Aorta (tissue), 5 donors: ENCODE measurements around the gene CERK. TPM values are rescaled to one million over a fixed set of nuclear protein-coding genes. Genes with fewer than 3 reads are reported as not detected.

Source experiments
- ATAC-seq: fragments of 200-7000 bp; cut with Tn5 transposase; one replicate; pipeline ENCODE4 v1.9.1; 2022; ENCODE audit warnings: moderate library complexity; ENCODE audit not compliant: low FRiP score
- DNase-seq, 2 donors: peaks; one replicate each; pipeline ENCODE4 v3.0.0-alpha.2; 2020
- H3K27ac ChIP-seq, 2 donors: one replicate each; pipeline ENCODE4 v1.5.1; 2013; ENCODE audit warnings: low read length in 2 of 2, mild to moderate bottlenecking in 2 of 2, moderate library complexity in 2 of 2, control low read depth in 1 of 2, inconsistent platforms in 1 of 2, low read depth in 1 of 2
- H3K27me3 ChIP-seq, 2 donors: one replicate each; pipeline ENCODE4 v1.6.1; 2013; ENCODE audit warnings: control low read depth in 1 of 2, low read length in 1 of 2, mild to moderate bottlenecking in 1 of 2, moderate library complexity in 1 of 2; ENCODE audit not compliant: insufficient read depth in 2 of 2, control insufficient read depth in 1 of 2
- H3K36me3 ChIP-seq, 2 donors: one replicate each; pipeline ENCODE4 v1.6.1; 2013; ENCODE audit warnings: control low read depth in 1 of 2, low read length in 1 of 2, mild to moderate bottlenecking in 1 of 2; ENCODE audit not compliant: insufficient read depth in 2 of 2, control insufficient read depth in 1 of 2
- H3K4me1 ChIP-seq, 2 donors: one replicate each; pipeline ENCODE4 v1.6.1; 2013; ENCODE audit warnings: low read length in 2 of 2, control low read depth in 1 of 2, mild to moderate bottlenecking in 1 of 2, moderate library complexity in 1 of 2; ENCODE audit not compliant: insufficient read depth in 2 of 2, control insufficient read depth in 1 of 2
- H3K4me3 ChIP-seq, 2 donors: one replicate each; pipeline ENCODE4 v1.5.1; 2013; ENCODE audit warnings: low read length in 2 of 2, control low read depth in 1 of 2, mild to moderate bottlenecking in 1 of 2
- H3K9me3 ChIP-seq: one replicate; pipeline ENCODE4 v1.6.1; 2013; ENCODE audit warnings: mild to moderate bottlenecking, low read length; ENCODE audit not compliant: control insufficient read depth
- WGBS, 2 donors: extraction: QIAGEN DNeasy Blood & Tissue Kit; methylation state at CpG; one replicate each; pipeline ENCODE4 v1.1.7; 2013; 5-methylcytosine and 5-hydroxymethylcytosine counted together
- intact Hi-C, 2 donors: fragments of 100-400 bp; cut with DNase I; formaldehyde crosslinking; loops; one replicate each; pipeline versions ENCODE4 v1.14.2 to v1.15.0; 2022
- polyA plus RNA-seq, 2 donors: library from polyadenylated mRNA; stranded (reverse); fragments of 200-250 nt; gene quantifications; one replicate each; pipeline ENCODE4 v1.2.3, GENCODE V29; 2013
- total RNA-seq, 2 donors: library from RNA; stranded (reverse); fragmentation: NEBNext Ultra II Directional; extraction: Animal tissue kit (Norgen Biotek cat#: 25700); gene quantifications; one replicate each; pipeline ENCODE4 v1.2.1, GENCODE V29; 2021
- donor health status: healthy with polysubstance abuse.
- donor health status: Bipolar disorder and iron deficiency.
- donor health status: DM: no; HTN: no; CAD: no.
- donor health status: DM: no; HTN: no; CAD: no.
- donor health status: DM: yes; HTN: yes; CAD: no.

The CERK gene
- total and polyA plus RNA-seq, 4 donors, result 20.6 to 41.6 (median 35.9) TPM

DNA sequence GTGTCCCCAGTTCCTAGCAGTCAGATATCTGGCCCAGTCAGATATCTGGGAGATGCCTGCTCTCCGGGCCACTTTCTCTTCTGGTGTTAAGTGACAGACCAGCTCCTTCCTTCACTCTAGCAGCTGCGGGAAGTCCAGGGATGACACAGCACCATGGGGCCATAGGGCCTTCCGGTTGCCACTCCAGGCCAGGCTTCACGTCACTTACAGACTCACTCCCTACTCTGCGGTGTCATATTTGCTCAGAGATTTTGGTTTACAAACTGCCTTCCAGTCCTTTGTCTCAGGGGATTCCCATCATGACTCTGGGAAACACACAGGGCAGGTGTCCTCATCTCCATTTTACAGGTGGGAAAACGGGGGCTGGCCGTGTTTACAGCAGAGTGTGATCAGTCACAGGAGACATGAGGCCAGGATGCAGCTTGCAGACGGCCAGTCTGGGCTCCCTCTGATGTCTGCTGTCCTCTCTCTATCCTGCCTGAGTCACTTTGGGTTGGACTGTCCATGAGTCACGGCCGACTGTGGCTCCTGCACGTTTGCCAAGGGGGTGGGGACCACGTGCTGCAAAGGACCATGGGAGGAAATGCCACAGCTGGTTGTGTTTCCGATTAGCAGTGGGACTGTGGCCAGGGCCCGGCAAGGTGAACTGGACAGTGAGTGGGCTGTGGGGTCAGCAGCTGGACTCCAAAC lies 16.2 kb upstream of the CERK start:
- H3K4me1 ChIP-seq, result peaks cover 0 to 3% of the 10 kb centered on the region in 2 donors
- intact Hi-C loops, result loop anchor here in 1 of 2 donors (2.0 kb wide), 1 partner anchor 15 kb away; the partner anchor contains the start of gene CERK
- H3K9me3 ChIP-seq, result no peaks in the 10 kb centered on the region

DNA sequence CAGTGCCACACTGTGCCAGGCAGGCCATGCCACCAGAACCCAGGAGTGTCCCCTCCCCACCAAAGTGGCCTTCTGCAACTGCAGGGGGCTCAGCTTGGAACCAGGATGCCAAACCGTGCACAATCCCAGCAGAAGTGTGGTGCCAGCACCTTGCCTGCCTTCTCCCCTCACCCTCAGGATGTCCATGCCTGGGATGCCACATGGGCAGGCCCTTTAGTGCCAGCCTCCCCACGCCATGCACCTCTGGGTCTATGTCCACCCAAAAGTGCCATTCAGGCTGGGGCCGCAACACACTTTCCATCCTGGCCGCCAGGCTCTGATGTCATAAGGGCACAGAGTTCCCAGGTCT lies 15.7 kb upstream of the CERK start:
- no peaks in the 10 kb centered on the region for H3K36me3 ChIP-seq
- no peaks in the 10 kb centered on the region for H3K27me3 ChIP-seq
- no peak for ATAC-seq
- H3K4me1 ChIP-seq, result peaks cover 0 to 3% of the 10 kb centered on the region in 2 donors
- H3K27ac ChIP-seq, result peak overlapping the region; percentile 97
- peak in 1 of 2 donors; percentile 47 for DNase-seq
- intact Hi-C loops, result loop anchor here in 1 of 2 donors (2.0 kb wide), 1 partner anchor 15 kb away; the partner anchor contains the start of gene CERK
- 57 to 62% methylated on average over 4 of the region's 4 CpGs for WGBS, 2 donors
- H3K9me3 ChIP-seq, result no peaks in the 10 kb centered on the region
- no peak overlapping the region for H3K4me3 ChIP-seq

More for the DNA sequence above, 16.2 kb upstream of the CERK start:
- 4 to 5% methylated on average over 14 of the region's 14 CpGs for WGBS, 2 donors
- no peak overlapping the region for H3K4me3 ChIP-seq
- no peaks in the 10 kb centered on the region for H3K36me3 ChIP-seq
- peak; percentile 98 for DNase-seq
- ATAC-seq, result peak; percentile 93
- no peaks in the 10 kb centered on the region for H3K27me3 ChIP-seq
- peak overlapping the region; percentile 97 for H3K27ac ChIP-seq

DNA sequence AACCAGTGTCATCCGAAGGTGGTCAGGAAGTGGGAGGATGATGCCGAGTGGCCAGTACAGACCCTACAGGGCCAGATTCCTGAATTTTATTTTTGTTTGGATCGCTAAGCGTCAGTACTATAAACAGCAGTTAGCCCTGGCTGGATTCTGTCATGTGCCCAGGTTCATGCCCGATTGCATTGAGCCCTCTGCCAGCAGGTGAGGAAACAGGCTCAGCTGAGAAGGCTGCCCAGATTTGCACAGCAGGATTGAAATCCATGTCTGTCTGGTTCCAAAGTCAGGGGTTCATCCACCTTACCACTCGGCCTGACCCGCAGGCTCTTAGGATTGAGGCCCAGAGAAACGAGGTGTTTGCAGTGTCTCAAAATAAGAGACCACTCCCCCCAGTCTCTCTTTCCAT lies 15.3 kb upstream of the CERK start:
- no peaks in the 10 kb centered on the region for H3K9me3 ChIP-seq

DNA sequence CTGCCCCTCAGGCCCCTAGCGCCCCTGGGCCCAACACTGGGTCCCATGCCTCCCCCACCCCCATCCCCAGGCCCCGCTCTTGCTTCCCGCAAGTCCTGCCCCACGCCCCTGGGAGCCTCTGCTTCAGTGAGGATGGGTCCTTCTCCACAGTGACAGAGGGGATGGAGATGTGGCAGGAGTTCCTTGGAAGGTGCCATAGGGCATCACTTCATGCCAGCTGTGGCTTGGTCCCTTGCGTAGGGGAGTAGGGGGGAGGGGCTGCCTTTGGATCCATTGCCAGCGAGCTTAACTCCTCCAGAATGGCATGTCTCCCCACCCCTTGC lies 14.9 kb upstream of the CERK start:
- peak overlapping the region in 1 of 2 donors; percentile 97 for H3K27ac ChIP-seq
- DNase-seq (no peak), ATAC-seq (no peak)
- H3K36me3 ChIP-seq, result no peaks in the 10 kb centered on the region
- peaks cover 0 to 3% of the 10 kb centered on the region in 2 donors for H3K4me1 ChIP-seq
- no peaks in the 10 kb centered on the region for H3K9me3 ChIP-seq
- WGBS, 2 donors, result 97% methylated on average over 6 of the region's 6 CpGs
- H3K4me3 ChIP-seq, result no peak overlapping the region
- H3K27me3 ChIP-seq, result no peaks in the 10 kb centered on the region
- intact Hi-C loops, result no loop called here

More for the DNA sequence above, 15.3 kb upstream of the CERK start:
- intact Hi-C loops, result no loop called here
- Histone ChIP-seq H3K36me3 (no peaks in the 10 kb centered on the region), H3K4me1 (peaks cover 0 to 3% of the 10 kb centered on the region in 2 donors), H3K27ac (peak overlapping the region; percentile 97), H3K4me3 (no peak overlapping the region), H3K27me3 (no peaks in the 10 kb centered on the region)
- DNase-seq (peak in 1 of 2 donors; percentile 29), ATAC-seq (no peak)
- 88 to 91% methylated on average over 8 of the region's 8 CpGs for WGBS, 2 donors

DNA sequence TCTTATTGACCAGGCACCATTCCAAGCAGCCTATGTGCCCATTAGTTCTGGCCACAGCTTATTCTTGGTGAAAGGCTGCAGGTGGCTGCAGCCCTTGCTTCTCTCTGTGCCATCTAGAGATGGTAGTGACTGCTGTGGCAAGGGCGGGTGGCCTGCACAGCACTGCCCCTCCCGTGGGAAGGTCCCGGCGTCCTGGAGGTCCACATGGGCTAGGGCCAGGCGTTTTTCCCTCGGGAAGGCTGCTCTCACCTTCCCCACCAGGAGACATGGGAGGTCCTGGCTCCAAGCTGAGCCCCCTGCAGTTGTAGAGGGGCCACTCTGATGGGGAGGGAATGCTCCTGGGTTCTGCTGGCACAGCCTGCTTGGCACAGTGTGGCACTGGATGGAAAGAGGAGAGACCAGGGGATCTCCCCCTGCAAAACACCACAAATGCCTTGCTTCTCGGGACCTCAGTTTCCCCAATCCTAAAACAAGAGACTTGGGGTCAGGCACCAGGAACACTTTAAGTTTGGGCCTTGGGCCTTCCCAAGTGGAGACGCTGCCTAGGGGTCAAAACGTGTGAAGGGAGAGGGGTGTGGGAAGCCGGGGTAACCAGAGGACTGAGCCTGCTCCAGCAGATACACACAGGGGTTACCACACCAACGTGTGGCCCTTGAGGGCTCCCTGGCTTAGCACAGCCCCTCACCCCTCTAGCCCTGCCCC lies 14.4 kb upstream of the CERK start:
- ATAC-seq (no peak), DNase-seq (no peak)
- Histone ChIP-seq H3K4me3 (no peak overlapping the region), H3K36me3 (no peaks in the 10 kb centered on the region), H3K9me3 (no peaks in the 10 kb centered on the region), H3K4me1 (peaks cover 0 to 3% of the 10 kb centered on the region in 2 donors), H3K27me3 (no peaks in the 10 kb centered on the region), H3K27ac (peak overlapping the region in 1 of 2 donors; percentile 10)
- intact Hi-C loops, result no loop called here
- WGBS, 2 donors, result 79 to 84% methylated on average over 11 of the region's 11 CpGs

DNA sequence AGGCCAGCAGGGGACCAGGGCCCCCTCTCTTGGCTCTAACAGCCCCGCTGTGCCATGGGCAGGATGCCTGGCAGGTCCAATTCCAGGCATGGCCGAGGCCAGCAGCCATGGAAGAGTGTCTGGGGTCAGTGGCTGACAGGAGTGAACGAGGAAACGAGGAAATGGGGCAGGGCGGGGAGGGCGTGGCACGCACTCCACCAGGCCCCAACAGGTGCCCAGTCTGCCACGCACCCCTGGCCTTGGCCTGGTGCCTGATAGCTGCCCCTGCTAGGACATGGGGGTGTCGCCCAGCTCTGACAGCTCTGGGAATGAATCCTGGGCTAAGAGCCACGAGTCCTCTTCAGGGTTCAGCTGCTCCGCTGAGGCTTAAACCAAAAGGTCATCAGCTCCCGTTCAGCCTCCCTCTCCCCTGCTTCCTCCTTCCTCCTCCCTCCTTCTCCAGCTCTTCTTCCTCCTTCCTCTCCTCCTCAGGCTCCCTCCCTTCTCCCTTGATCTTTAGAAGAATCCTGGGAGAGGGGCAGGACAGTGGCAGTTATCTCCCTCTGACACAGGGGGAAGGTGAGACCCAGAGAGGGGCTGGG lies 12.9 kb upstream of the CERK start:
- H3K27me3 ChIP-seq, result no peaks in the 10 kb centered on the region
- H3K27ac ChIP-seq, result no peak overlapping the region
- intact Hi-C loops, result no loop called here
- H3K36me3 ChIP-seq, result no peaks in the 10 kb centered on the region
- H3K9me3 ChIP-seq, result no peaks in the 10 kb centered on the region
- no peak overlapping the region for H3K4me3 ChIP-seq
- peaks cover 0 to 3% of the 10 kb centered on the region in 2 donors for H3K4me1 ChIP-seq
- DNase-seq, result peak in 1 of 2 donors; percentile 42
- WGBS, 2 donors, result 66 to 73% methylated on average over 12 of the region's 12 CpGs
- ATAC-seq, result no peak

DNA sequence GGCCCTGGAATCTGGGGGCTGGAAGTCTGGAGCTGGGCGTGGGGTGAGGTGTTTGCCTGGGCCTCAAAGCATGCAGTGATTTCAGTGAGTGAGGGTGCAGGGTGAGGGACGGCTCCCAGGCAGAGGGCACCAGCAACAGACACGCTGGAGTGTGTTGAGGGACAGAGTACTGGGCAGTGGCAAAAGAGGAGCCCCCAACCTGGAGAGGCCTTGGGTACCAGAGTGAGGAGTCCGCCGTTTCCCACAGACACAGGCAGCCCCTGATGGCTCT lies 12.4 kb upstream of the CERK start:
- intact Hi-C loops, result no loop called here
- Histone ChIP-seq H3K9me3 (no peaks in the 10 kb centered on the region), H3K4me3 (no peak overlapping the region), H3K36me3 (no peaks in the 10 kb centered on the region), H3K4me1 (peaks cover 0 to 3% of the 10 kb centered on the region in 2 donors), H3K27me3 (no peaks in the 10 kb centered on the region), H3K27ac (no peak overlapping the region)
- 85 to 88% methylated on average over 5 of the region's 5 CpGs for WGBS, 2 donors
- DNase-seq (no peak), ATAC-seq (no peak)

DNA sequence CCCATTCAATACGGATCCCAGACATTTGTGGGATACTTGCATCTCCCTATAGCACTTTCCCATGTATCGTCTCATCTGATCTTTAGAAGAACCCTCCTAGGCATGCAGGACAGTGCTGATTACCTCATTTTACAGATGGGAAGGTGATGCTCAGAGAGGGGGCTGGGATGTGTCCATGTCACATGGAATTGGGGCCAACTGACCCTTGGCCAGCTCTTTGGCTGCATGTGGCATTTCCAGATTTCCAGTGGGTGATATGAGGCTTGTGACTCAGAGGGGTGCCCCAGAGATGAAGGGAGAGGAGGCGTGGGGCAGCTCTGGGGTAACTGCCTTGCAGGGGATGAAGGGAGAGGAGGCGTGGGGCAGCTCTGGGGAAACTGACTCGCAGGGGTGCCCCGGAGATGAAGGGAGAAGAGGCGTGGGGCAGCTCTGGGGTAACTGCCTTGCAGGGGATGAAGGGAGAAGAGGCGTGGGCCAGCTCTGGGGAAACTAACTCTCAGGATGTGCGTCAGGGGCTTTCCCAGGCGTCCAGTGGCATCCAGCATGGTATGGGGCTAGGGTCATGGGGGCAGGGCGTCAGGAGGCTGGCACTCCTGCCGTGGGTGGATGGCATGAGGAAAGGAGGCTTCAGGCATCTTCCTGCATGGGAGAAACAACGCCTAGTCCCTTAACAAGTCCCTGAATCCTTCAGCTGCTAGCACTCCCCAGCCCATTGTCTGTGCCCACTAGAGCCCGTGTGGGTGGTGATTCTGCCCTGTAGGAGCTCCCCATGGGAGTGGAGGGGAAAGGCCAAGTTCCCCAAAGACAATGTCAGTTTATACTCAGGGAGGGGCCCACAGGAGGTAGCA lies 11.9 kb upstream of the CERK start:
- H3K27me3 ChIP-seq, result no peaks in the 10 kb centered on the region
- H3K4me1 ChIP-seq, result peaks cover 0 to 3% of the 10 kb centered on the region in 2 donors
- H3K9me3 ChIP-seq, result no peaks in the 10 kb centered on the region
- intact Hi-C loops, result no loop called here
- WGBS, 2 donors, result 80 to 82% methylated on average over 14 of the region's 14 CpGs
- ATAC-seq, result no peak
- H3K27ac ChIP-seq, result no peak overlapping the region
- H3K4me3 ChIP-seq, result no peak overlapping the region
- H3K36me3 ChIP-seq, result no peaks in the 10 kb centered on the region
- peak in 1 of 2 donors; percentile 41 for DNase-seq
